NCI-H2227 (cell line): ENCODE results near the gene MRTFB.

Experiments
- DNase-seq: peaks from one replicate; lab custom pipeline; 2025; ENCODE audit not compliant: unreplicated experiment; lab: John Stamatoyannopoulos, UW

MRTFB gene

GRCh38 chr16:14063618-14064581, 7.2 kb upstream of the MRTFB start:
- no peak for DNase-seq

GRCh38 chr16:14069818-14070217, 1.3 kb upstream of the MRTFB start:
- no peak for DNase-seq

GRCh38 chr16:14070555-14070876, 603 bp upstream of the MRTFB start:
- peak; percentile 21 for DNase-seq

GRCh38 chr16:14071576-14072271, 605 bp downstream of the MRTFB start:
- peak; percentile 54 for DNase-seq

- DNase-seq, result no peak
Measured at GRCh38 chr16:14072360-14072759, 1.2 kb downstream of the MRTFB start.

- no peak for DNase-seq
Measured at GRCh38 chr16:14074544-14074943, 3.4 kb downstream of the MRTFB start.

- DNase-seq, result no peak
Measured at GRCh38 chr16:14077918-14078317, 6.8 kb downstream of the MRTFB start.

- DNase-seq, result no peak
Measured at GRCh38 chr16:14086477-14086876, 15.4 kb downstream of the MRTFB start.

GRCh38 chr16:14087181-14087580, 16.1 kb downstream of the MRTFB start:
- DNase-seq, result no peak

GRCh38 chr16:14087590-14088154, 16.6 kb downstream of the MRTFB start:
- DNase-seq, result no peak

- no peak for DNase-seq
Measured at GRCh38 chr16:14088155-14088753, 17.1 kb downstream of the MRTFB start.

- no peak for DNase-seq
Measured at GRCh38 chr16:14089283-14089823, 18.2 kb downstream of the MRTFB start.

- DNase-seq, result no peak
Measured at GRCh38 chr16:14092561-14092960, 21.4 kb downstream of the MRTFB start.

GRCh38 chr16:14095883-14096551, 24.9 kb downstream of the MRTFB start:
- no peak for DNase-seq

- DNase-seq, result no peak
Measured at GRCh38 chr16:14097182-14097959, 26.3 kb downstream of the MRTFB start.

GRCh38 chr16:14098081-14098480, 27.0 kb downstream of the MRTFB start:
- DNase-seq, result no peak

GRCh38 chr16:14100825-14101224, 29.7 kb downstream of the MRTFB start:
- DNase-seq, result no peak

- no peak for DNase-seq
Measured at GRCh38 chr16:14101415-14101814, 30.3 kb downstream of the MRTFB start.

- no peak for DNase-seq
Measured at GRCh38 chr16:14102925-14103720, 32.0 kb downstream of the MRTFB start.
